Measurements from ENCODE around the gene ARL4D. TPM values are rescaled to one million over a fixed set of nuclear protein-coding genes. Genes with fewer than 3 reads are reported as not detected.

Gene ARL4D
- total RNA-seq, 1 donor, result 15.1 TPM

DNA sequence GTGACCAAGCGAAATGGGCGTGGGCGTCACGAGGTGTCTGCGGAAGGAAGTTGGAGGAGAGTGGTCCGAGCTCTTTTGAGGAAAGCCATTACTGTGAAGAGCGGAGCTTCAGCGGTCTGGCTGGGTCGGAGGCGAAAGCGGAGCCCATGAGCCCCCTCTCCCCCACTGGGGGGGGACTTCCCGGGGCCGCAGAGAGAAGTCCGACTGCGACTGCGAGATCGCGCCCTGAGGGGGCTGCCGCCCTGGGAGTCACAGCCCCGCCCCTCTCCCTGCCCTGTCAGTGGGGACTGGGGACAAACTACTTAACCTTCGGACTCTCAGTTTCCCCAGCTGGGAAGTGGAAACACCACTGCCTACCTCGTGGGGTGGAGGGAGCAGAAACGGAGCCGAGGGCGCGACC is 20.0 kb upstream of the ARL4D start:
- DNase-seq (ENCODE audit: low read depth), result no peak
- TF ChIP-seq, protein P1, sequence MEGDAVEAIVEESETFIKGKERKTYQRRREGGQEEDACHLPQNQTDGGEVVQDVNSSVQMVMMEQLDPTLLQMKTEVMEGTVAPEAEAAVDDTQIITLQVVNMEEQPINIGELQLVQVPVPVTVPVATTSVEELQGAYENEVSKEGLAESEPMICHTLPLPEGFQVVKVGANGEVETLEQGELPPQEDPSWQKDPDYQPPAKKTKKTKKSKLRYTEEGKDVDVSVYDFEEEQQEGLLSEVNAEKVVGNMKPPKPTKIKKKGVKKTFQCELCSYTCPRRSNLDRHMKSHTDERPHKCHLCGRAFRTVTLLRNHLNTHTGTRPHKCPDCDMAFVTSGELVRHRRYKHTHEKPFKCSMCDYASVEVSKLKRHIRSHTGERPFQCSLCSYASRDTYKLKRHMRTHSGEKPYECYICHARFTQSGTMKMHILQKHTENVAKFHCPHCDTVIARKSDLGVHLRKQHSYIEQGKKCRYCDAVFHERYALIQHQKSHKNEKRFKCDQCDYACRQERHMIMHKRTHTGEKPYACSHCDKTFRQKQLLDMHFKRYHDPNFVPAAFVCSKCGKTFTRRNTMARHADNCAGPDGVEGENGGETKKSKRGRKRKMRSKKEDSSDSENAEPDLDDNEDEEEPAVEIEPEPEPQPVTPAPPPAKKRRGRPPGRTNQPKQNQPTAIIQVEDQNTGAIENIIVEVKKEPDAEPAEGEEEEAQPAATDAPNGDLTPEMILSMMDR (IDR thresholded peaks at IDR 0.05; ENCODE audit: insufficient read depth, low read depth, low read length), result no peak
- no peak overlapping the region for H3K4me3 ChIP-seq (ENCODE audit: low read depth, low read length)

DNA sequence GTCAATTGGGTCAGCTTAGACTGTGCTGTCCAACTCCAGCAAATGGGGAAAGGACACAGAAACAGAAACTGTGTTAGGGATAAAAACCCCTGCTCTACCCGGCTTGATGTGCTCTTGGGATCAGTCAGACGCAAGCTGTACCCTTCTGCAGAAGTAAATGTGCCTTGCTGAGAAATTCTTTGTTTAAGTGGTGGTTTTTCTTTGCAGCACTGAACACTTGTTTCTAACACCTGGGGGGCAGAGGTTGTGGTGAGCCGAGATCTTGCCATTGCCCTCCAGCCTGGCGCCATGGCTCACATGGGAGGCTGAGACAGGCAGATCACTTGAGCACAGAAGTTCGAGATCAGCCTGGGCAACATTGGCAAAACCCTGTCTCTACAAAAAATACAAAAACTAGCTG is 18.5 kb upstream of the ARL4D start:
- no peak for DNase-seq (ENCODE audit: low read depth)
- no peak overlapping the region for H3K4me3 ChIP-seq (ENCODE audit: low read depth, low read length)
- TF ChIP-seq, protein P1 (IDR thresholded peaks at IDR 0.05; ENCODE audit: insufficient read depth, low read depth, low read length), result no peak

DNA sequence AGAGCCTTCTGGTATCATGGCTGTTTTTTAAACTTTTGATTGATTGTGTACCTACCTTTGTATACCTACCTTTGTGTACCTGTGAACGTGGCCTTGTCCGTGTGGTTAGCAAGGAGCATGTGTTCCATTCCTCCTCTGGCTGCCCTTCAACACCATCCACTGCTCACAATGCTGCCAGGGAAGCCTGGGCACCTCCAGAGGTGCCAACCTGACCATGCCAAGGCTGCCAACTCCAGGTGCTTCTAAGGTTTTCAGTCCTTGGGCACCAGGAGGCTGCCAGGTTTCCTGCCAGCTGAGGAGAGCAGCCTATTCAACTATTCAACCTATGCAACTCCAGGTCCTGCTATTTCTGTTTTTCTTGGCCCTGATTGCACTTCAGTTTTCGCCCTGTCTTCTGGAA is 17.6 kb upstream of the ARL4D start:
- no peak overlapping the region for H3K4me3 ChIP-seq (ENCODE audit: low read depth, low read length)
- no peak for DNase-seq (ENCODE audit: low read depth)
- TF ChIP-seq, protein P1 (IDR thresholded peaks at IDR 0.05; ENCODE audit: insufficient read depth, low read depth, low read length), result no peak

DNA sequence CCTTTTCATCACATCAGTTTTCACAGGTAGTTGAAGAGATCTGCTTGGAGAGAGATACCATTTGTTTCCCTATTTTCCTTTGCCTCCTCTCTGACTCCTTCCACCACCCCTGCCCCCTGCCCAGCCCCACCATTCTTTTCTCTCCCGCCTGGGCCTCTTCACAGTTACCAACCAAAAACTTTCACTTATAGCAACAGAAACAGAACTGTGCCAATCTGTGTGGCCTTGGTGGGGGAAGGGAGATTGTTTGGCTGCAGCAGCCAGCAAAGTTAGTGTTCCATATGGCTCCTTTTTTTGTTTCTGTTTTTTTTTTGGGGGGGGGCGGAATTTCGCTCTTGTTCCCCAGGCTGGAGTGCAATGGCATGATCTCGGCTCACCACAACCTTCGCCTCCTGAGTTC is 17.2 kb upstream of the ARL4D start:
- DNase-seq (ENCODE audit: low read depth), result no peak
- H3K4me3 ChIP-seq (ENCODE audit: low read depth, low read length), result no peak overlapping the region
- TF ChIP-seq, protein P1 (IDR thresholded peaks at IDR 0.05; ENCODE audit: insufficient read depth, low read depth, low read length), result no peak

DNA sequence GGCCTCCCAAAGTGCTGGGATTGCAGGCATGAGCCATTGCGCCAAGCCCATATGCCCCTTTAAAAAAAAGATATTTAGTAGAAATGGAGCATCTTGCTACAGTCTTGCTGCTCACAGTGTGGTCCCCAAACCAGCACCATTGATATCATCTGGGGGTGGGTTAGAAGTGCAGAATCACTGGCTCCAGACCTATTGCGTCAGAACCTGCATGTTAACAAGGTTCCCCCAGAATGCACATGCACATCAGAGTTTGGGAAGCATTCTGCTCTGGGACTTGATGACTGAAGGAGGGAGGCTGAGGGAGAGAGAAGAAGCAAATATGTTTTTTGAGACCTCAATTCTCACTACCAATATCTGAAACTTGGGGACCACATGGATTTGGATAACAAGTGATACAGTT is 16.0 kb upstream of the ARL4D start:
- TF ChIP-seq, protein P1 (IDR thresholded peaks at IDR 0.05; ENCODE audit: insufficient read depth, low read depth, low read length), result no peak
- DNase-seq (ENCODE audit: low read depth), result no peak
- H3K4me3 ChIP-seq (ENCODE audit: low read depth, low read length), result no peak overlapping the region

DNA sequence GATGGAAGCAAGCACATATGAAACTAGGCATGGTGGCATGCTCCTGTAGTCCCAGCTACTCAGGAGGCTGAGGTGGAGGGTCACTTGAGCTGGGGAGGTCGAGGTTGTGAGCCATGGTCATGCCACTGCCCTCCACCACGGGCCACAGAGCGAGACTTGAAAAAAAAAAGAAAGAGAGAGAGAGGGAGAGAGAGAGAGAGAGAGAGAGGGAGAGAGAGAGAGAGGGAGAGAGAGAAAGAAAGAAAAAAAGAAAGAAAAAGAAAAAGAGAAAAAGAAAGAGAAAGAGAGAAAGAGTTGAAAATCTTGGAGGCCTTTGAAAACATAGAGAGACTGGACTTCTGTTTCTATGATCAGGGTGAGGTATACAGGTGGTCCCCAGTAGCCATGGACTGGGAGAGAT is 15.4 kb upstream of the ARL4D start:
- no peak for DNase-seq (ENCODE audit: low read depth)
- TF ChIP-seq, protein P1 (IDR thresholded peaks at IDR 0.05; ENCODE audit: insufficient read depth, low read depth, low read length), result no peak
- H3K4me3 ChIP-seq (ENCODE audit: low read depth, low read length), result no peak overlapping the region

DNA sequence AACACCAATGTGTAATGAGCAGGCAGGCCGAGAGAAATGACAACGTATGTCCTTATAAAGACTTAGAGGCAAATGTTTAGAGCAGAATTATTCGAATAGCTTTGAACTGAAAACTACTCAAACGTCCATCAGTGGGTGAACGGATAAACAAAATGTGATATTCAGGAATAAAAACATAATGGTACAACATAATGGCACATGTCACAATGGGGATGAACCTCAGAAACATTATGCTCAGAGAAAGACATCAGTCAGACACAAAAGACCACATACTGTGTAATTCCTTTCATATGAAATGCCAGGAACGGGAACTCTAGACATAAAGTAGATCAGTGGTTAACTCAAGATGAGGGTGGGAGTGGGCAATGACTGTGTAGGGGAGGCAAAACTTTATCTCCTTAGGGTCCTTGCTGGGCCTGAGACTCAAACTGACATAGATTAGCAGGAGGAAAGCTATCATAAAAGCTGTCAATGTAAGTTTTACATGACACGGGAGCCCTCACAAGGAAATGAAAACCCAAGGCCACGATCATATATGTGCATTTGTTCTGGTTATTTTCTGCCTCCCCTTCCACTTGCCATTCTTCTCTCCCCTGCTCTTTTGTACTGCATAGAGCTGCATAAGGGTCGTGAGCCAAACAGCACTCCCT is 14.8 kb upstream of the ARL4D start:
- DNase-seq (ENCODE audit: low read depth), result no peak
- TF ChIP-seq, protein P1 (IDR thresholded peaks at IDR 0.05; ENCODE audit: insufficient read depth, low read depth, low read length), result no peak
- no peak overlapping the region for H3K4me3 ChIP-seq (ENCODE audit: low read depth, low read length)
